Stimulated activated CD4-positive, alpha-beta T cell treated with anti-CD3 and anti-CD28 coated beads, Interleukin-1b, Interleukin-23, amount 100 ng/mL, for 24 hours (primary cell): ENCODE results near the gene A1CF.
"Not testable (repeated sequence)": the region's sequence is repeated elsewhere in the genome, so short reads cannot be mapped to it uniquely, and the experiment has no call there.

Experiments used
- DNase-seq, 4 experiments: peaks; one replicate each; pipeline ENCODE4 v3.0.0-alpha.2; 2020; ENCODE audit warnings: low read depth in 4 of 4, low spot score in 1 of 4

The A1CF gene

DNA sequence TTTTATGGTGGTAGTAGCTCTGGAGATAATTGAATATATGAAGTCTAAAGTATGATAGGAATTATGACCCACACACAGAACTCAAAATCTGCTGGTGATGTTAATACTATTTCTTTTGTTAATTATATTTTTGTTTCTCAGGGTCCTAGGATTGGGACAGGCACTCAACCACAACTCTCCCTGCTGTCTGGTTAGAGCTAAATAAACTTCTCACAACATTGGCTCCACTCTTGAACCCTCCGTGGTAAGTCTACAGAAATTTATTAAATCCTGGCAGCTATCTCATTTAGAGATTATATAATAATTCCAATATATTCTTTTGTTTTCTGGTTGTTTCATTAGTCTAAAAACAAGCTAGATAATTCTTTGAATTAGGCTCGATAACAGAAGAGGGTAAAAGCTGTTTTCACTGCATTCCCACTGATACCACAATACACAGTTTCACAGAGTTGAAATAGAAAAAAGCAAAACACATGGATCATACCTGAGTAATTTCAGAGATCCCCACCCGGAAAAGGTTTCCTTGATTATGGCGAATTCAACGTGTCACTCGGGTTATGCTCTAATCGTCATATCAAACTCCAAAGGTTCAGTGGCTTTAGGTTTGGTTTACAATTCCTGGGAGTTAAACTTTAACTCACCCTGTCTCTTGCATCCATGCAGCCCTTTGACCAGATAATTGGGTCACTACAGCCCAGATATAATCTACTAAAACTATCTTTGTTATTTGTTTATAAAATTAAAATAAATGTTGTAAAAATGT, at the start of gene A1CF:
TSS of gene A1CF (minus strand) at position 531 of the 763 bp plus-strand sequence. CDS start 25,687 bp downstream, outside the sequence.
- no peak for DNase-seq

GRCh38 chr10:50931948-50932431, 46.6 kb upstream of the A1CF start:
- DNase-seq = no peak

DNA sequence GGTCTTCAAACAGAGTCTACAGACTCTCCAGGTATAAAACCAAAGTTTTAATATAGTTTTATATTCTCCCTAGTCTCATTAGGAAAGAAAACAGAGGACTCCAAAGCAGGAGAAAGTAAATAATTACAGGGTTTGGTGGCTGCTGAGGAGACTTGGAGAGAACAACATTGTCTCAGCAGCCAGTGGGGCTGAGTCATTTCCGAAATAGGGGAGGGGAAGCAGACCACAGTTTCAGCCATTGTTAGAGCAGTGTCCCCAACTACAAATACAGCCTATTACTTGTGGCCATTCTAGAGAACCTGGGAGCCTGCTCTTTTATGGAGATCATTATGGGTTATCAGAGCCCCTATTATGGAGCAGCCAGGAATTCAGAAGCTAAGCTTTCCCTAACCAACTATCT, 44.2 kb upstream of the A1CF start:
- no peak for DNase-seq

DNA sequence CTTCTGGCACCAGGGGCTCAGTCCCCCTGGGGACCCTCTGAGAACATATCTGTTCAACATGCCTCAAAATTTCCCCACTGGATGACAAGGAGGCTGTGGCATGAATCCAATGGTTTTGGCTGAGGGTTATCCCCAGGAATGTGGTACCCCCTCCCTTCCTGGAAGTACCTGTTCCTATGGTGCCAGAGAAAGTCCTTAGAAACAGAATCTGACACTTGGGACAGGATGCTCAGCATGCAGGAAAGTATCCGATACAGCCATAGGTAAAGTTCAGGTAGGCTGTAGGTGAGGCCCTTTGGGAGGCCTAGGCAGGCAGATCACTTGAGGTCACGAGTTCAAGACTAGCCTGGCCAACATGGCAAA, 42.7 kb upstream of the A1CF start:
- no peak for DNase-seq

DNA sequence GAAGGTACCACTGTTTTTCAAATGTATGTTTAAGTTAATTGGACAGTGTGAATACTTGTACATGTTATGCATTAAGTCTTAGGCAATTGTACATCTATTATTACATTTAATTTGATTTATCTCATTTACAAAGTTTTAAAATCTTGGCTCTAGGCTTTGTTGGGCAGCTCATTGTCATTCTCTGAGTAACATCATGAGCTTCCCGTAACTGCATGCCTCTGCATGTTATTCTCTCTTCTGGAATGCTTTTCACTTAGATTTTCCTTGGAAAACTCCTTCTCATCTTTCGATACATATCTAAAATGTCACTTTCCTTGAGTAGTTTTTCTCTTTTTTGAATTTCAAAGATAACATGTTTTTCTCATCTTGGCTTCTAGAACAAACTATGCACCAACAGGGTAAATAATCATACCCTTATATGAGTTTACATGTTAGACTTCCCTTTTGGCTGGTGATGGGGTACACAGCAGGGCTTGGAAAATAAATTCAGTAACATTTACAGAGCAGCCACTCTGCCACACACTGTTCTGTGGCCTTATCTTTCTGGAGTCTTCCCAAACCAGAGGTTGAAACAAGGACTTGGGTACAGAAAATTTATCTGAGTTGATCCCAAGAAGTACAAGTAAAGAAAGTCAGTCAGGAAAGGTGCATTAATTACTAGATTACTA, 42.2 kb upstream of the A1CF start:
- DNase-seq = no peak

DNA sequence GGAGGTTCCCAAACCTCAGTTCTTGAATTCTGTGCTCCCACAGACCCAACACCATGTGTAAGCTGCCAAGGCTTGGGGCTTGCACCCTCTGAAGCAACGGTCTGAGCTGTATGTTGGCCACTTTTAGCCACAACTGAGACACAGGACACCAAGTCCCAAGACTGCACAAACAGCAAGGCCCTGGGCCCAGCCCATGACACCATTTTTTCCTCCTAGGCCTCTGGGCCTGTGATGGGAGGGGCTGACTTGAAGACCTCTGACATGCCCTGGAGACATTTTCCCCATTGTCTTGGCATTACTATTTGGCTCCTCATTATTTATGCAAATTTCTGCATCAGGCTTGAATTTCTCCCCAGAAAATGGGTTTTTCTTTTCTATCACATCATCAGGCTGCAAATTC, 38.0 kb upstream of the A1CF start:
- DNase-seq = not testable (repeated sequence)

GRCh38 chr10:50919010-50919409, 33.6 kb upstream of the A1CF start:
- no peak for DNase-seq

GRCh38 chr10:50918529-50918928, 33.1 kb upstream of the A1CF start:
- no peak for DNase-seq

DNA sequence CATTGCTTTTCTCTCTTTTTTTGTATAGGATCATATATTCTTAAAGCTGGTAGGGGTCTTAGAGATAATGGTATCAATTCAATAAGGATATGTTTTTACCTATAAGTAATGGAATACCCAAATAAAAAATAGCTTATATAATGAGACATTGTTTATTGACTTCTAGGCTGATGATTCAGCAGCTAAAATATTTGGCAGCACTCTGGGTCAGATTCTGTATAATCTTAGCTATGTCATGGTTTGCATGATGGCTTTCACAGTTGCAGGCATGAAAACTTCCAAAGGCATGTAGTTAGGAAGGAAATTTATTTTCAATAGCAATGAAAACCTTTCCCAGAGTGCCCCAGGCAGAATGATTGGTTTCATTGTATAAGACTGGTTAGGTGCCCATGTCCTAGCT, 32.1 kb upstream of the A1CF start:
- no peak for DNase-seq

GRCh38 chr10:50909334-50910014, 24.0 kb upstream of the A1CF start:
- no peak for DNase-seq

DNA sequence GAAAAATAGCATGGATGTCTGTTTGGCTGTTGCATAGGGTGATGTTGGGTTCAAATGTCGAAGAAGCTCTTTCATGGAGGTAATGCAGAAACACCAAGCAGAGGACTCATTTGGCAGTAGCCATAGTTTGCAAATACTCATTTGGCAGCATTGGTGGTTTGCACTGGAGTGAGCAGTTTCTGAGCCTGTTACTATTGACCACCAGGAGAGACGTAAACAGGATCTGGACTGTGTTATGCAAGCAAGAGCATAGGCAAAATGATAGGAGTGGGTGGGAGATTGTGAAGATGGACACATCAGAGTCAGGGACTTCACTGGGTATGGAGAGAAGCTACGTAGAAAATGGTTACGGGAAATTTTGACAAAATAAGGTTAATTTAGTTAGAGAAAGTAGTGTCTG, 22.9 kb upstream of the A1CF start:
- DNase-seq = no peak

GRCh38 chr10:50905797-50906196, 20.4 kb upstream of the A1CF start:
- not testable (repeated sequence) for DNase-seq

GRCh38 chr10:50896721-50897120, 11.3 kb upstream of the A1CF start:
- no peak for DNase-seq

DNA sequence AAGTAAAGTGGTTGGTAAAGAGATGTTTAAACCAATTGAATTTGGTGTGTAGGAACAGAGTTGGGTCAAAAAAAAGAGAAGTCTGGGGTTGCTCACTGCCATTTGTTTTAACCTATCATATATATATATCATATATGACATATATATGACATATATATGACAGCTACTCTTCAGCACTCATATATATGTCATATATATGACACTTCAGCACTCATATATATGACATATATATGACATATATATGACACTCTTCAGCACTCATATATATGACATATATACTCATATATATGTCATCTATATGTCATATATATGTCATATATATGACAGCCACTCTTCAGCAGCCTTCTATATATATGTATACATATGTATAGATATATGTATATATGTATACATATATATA, 8.9 kb upstream of the A1CF start:
- no peak for DNase-seq

- DNase-seq = no peak
Measured at GRCh38 chr10:50892467-50892866, 7.0 kb upstream of the A1CF start.

GRCh38 chr10:50884302-50884701, 1.1 kb downstream of the A1CF start:
- DNase-seq = no peak

GRCh38 chr10:50883629-50884028, 1.8 kb downstream of the A1CF start:
- no peak for DNase-seq

DNA sequence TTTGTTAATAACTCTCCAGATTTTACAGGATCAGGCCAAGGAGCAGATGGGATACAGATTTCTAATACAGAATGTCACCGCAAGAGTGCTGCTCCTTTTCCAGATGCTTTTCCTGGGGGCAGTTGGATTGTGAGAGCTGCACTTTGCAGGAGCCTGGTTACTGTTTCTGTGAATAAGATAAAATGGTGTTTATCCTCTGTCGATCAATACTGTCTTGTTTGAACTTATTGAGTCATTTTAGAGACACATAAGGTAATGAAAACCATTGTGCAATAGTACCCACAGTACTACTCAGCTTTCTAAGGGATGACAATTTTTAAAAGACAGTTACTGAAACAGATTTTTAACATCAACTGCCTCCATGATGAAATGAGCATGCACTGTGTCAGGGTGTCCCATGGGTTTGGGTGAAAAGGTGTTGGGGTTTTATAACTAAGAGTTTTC, 2.9 kb downstream of the A1CF start:
- DNase-seq = no peak

- not testable (repeated sequence) for DNase-seq
Measured at GRCh38 chr10:50881046-50881445, 4.4 kb downstream of the A1CF start.

- no peak for DNase-seq
Measured at GRCh38 chr10:50876429-50876828, 9.0 kb downstream of the A1CF start.

DNA sequence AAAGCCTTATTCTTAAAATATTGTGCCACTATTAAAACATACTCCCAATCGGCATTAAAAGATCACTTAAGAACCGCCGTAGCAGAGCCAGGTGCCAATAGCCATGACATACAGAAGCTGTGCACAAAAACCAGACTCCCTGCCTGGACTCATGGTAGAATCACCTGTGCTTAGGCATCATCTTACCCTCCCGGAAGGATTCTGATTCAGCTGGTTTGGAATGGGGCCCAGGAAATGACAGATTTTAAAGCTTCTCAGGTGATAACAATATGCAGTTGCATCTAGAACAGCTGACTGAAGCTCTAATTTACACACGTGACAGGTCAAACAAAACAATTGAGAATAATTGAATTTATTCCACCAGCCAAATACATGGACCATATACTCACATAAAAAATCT, 10.7 kb downstream of the A1CF start:
- no peak for DNase-seq

DNA sequence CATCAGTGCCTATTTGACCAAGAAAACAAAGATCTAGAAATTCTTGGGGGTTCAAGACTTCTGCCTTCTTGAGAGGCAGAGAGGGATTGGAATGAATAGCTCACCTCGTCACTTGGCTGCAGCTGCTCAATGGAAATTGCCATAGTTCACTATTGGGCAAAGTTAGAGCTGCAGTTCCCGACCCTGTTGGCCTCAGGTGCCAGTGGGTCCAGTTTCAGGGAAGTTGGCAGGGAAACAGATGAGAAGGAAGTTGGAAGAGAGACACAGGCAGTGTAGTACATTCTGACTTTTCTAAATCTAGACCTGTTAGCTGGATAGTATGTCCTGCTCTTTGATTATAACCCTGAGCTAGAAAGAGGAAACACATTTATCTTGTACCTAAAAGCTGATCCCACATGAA, 19.1 kb downstream of the A1CF start:
- DNase-seq = no peak
